Measurements from ENCODE around the gene HHIP. TPM values are rescaled to one million over a fixed set of nuclear protein-coding genes. Genes with fewer than 3 reads are reported as not detected.

HHIP gene
- total and polyA plus RNA-seq, 9 of the 15 experiments (the other 6 are each of a cell fraction or from before 2014, with no cell fraction given) = 0.09 TPM; not detected in 8

DNA sequence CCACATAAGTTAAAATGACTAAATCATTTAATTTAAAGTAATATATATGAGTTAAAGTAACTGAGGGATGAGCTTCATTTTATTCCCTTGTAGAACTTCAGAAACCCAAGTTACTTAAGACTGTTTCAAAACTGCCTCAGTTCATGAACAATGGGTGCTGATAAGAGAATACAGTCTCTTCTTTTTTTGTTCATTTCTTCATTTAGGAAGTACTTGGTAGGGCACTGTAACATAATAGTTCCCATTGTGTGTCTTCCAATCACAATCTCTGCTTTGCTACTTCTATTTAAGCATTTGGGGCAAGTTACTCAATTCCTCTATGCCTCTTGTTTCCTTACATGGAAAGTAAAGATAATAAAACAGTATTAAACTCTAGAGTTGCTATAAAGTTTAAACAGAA lies 50.4 kb downstream of the HHIP start (continued):
- no peak for TF ChIP-seq TEAD4 (IDR thresholded peaks at IDR 0.05; ENCODE audit: low read length)
- no peak for TF ChIP-seq TEAD4 (CRISPR knock-in tag; IDR thresholded peaks at IDR 0.05; ENCODE audit: borderline replicate concordance)
- TF ChIP-seq ZEB2 (IDR thresholded peaks at IDR 0.05) = no peak
- no peak for TF ChIP-seq NR2F6 (CRISPR knock-in tag; IDR thresholded peaks at IDR 0.05)
- no peak for TF ChIP-seq ZZZ3 (IDR thresholded peaks at IDR 0.05)
- no peak for TF ChIP-seq TAF7 (tag; IDR thresholded peaks at IDR 0.05)

DNA sequence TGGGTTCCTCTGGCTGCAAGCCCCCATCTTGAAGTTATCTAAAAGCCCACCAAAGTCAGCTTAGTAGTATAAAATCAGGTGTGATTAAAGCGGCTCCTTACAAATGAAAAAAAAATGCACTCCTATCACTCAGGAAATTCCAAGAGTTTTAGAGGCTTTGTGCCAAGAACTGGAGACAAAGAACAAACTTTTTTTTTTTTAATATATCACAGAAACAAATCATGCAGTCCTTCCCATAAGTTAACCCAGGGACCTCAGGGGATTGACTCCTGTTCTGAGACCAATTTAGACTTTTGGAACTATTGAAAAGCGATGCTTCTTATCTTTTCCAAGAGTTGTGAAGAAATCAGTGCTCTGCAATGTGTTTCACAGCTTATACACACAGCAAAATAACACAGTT lies 53.6 kb downstream of the HHIP start:
- no peak for DNase-seq (ENCODE audit: extremely low read depth in 1 of 4, low spot score in 3 of 4)
- Histone ChIP-seq H3K4me3 (no peak overlapping the region), H3K9ac (ENCODE audit: insufficient read depth in 1 of 2, low read depth in 2 of 2, low read length in 2 of 2) (no peak overlapping the region), H3K4me2 (ENCODE audit: insufficient read depth, low read length) (no peak overlapping the region), H4K20me1 (replicated peaks; ENCODE audit: control insufficient read depth, insufficient read depth, low read length) (no peaks in the 10 kb centered on the region), H3K9me1 (ENCODE audit: control insufficient read depth, insufficient read depth, low read length) (no peaks in the 10 kb centered on the region), H2AFZ (ENCODE audit: low read depth, low read length) (no peak overlapping the region), H3K27ac (ENCODE audit: extremely low read depth, low read depth, low read length) (no peak overlapping the region), H3K9me3 (replicated peaks; ENCODE audit: control insufficient read depth, insufficient read depth, low read depth, low read length) (no peaks in the 10 kb centered on the region), H3K36me3 (ENCODE audit: control insufficient read depth, insufficient read depth, low read length) (no peaks in the 10 kb centered on the region), H3K4me1 (replicated peaks in 1 of 2; ENCODE audit: control insufficient read depth in 2 of 2, insufficient read depth in 2 of 2, low read length in 2 of 2) (no peaks in the 10 kb centered on the region), H3K27me3 (ENCODE audit: control insufficient read depth in 2 of 2, insufficient read depth in 2 of 2, low read length in 2 of 2) (no peaks in the 10 kb centered on the region), H3K79me2 (ENCODE audit: control insufficient read depth, insufficient read depth, low read length) (no peaks in the 10 kb centered on the region)
- intact Hi-C loops (cut with micrococcal nuclease) = no loop called here
- ChIA-PET POLR2A (no interaction called here), CTCF (ENCODE audit: low intra/inter-chr PET ratio) (no interaction called here)
- no peak for ATAC-seq
- BruUV-seq (replicated peaks) = no TSS peak
- FAIRE-seq = no peak
- WGBS (ENCODE audit: insufficient coverage, low coverage, missing lambda C conversion rate) = 0% methylated on average over 2 of the region's 2 CpGs
- in situ Hi-C loops (cut with MboI) = no loop called here
- TF ChIP-seq SAFB (IDR thresholded peaks at IDR 0.05; ENCODE audit: borderline replicate concordance, low read depth, low read length) = no peak
- no peak for TF ChIP-seq NCOA6 (IDR thresholded peaks at IDR 0.05)
- TF ChIP-seq, protein P1, sequence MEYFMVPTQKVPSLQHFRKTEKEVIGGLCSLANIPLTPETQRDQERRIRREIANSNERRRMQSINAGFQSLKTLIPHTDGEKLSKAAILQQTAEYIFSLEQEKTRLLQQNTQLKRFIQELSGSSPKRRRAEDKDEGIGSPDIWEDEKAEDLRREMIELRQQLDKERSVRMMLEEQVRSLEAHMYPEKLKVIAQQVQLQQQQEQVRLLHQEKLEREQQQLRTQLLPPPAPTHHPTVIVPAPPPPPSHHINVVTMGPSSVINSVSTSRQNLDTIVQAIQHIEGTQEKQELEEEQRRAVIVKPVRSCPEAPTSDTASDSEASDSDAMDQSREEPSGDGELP (CRISPR knock-in tag; IDR thresholded peaks at IDR 0.05; ENCODE audit: borderline replicate concordance) = no peak
- TF ChIP-seq BRD9 (IDR thresholded peaks at IDR 0.05; ENCODE audit: low read depth, partially characterized antibody) = no peak
- TF ChIP-seq BRCA1 (IDR thresholded peaks at IDR 0.05) = no peak
- no peak for TF ChIP-seq BRCA1 (CRISPR knock-in tag; IDR thresholded peaks at IDR 0.05)
- TF ChIP-seq RAD51 (IDR thresholded peaks at IDR 0.05; ENCODE audit: borderline replicate concordance, low read depth) = no peak
- TF ChIP-seq, protein P2, sequence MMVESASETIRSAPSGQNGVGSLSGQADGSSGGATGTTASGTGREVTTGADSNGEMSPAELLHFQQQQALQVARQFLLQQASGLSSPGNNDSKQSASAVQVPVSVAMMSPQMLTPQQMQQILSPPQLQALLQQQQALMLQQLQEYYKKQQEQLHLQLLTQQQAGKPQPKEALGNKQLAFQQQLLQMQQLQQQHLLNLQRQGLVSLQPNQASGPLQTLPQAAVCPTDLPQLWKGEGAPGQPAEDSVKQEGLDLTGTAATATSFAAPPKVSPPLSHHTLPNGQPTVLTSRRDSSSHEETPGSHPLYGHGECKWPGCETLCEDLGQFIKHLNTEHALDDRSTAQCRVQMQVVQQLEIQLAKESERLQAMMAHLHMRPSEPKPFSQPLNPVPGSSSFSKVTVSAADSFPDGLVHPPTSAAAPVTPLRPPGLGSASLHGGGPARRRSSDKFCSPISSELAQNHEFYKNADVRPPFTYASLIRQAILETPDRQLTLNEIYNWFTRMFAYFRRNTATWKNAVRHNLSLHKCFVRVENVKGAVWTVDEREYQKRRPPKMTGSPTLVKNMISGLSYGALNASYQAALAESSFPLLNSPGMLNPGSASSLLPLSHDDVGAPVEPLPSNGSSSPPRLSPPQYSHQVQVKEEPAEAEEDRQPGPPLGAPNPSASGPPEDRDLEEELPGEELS (CRISPR knock-in tag; IDR thresholded peaks at IDR 0.05; ENCODE audit: borderline replicate concordance) = no peak
- TF ChIP-seq EP400 (IDR thresholded peaks at IDR 0.05) = no peak
